RWPE1 (cell line): ENCODE results near the gene MUC5AC.

Experiments
- CTCF ChIA-PET: fragments of 350-600 bp; sonication (Branson Sonifier 250); formaldehyde crosslinking; extraction: SDS; loops from one replicate; lab custom pipeline; 2021; lab: Yijun Ruan, JAX
- POLR2A ChIA-PET: fragments of 400-600 bp; formaldehyde crosslinking; extraction: SDS; loops from one replicate; lab custom pipeline; 2020; ENCODE audit warnings: antibody characterized with exemption; ENCODE audit not compliant: low non-redundant PET; lab: Yijun Ruan, JAX
- DNase-seq: peaks from one replicate; pipeline ENCODE4 v3.0.0; 2012; ENCODE audit warnings: low spot score
- H3K27ac ChIP-seq: fragments of 450-650 bp; 2 replicates; pipeline ENCODE4 v1.5.1; 2017
- TF ChIP-seq, protein P1 (sequence below): fragments of 450-650 bp; conservative IDR thresholded peaks from 2 replicates; pipeline ENCODE4 v1.5.1; 2017; ENCODE audit warnings: low read depth, mild to moderate bottlenecking

The MUC5AC gene

GRCh38 chr11:1201395-1202153 lies 43.8 kb downstream of the MUC5AC start:
- DNase-seq, result no peak
- POLR2A ChIA-PET, result no interaction called here
- CTCF ChIA-PET, result interaction anchor here (1.0 kb wide), 1 partner anchor 41 kb away, joined by 3 read pairs; no protein-coding TSS in a partner anchor
- no peak overlapping the region for H3K27ac ChIP-seq
- TF ChIP-seq, protein P1, sequence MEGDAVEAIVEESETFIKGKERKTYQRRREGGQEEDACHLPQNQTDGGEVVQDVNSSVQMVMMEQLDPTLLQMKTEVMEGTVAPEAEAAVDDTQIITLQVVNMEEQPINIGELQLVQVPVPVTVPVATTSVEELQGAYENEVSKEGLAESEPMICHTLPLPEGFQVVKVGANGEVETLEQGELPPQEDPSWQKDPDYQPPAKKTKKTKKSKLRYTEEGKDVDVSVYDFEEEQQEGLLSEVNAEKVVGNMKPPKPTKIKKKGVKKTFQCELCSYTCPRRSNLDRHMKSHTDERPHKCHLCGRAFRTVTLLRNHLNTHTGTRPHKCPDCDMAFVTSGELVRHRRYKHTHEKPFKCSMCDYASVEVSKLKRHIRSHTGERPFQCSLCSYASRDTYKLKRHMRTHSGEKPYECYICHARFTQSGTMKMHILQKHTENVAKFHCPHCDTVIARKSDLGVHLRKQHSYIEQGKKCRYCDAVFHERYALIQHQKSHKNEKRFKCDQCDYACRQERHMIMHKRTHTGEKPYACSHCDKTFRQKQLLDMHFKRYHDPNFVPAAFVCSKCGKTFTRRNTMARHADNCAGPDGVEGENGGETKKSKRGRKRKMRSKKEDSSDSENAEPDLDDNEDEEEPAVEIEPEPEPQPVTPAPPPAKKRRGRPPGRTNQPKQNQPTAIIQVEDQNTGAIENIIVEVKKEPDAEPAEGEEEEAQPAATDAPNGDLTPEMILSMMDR, result no peak

GRCh38 chr11:1202154-1202775 lies 44.5 kb downstream of the MUC5AC start:
- no peak overlapping the region for H3K27ac ChIP-seq
- POLR2A ChIA-PET, result no interaction called here
- DNase-seq, result no peak
- CTCF ChIA-PET, result interaction anchor here (0.6 to 1.4 kb wide), 7 partner anchors 20 to 373 kb away, joined by 3 to 9 read pairs (median 3); partner anchors contain the start of gene MUC5B
- TF ChIP-seq, protein P1, result no peak

DNA sequence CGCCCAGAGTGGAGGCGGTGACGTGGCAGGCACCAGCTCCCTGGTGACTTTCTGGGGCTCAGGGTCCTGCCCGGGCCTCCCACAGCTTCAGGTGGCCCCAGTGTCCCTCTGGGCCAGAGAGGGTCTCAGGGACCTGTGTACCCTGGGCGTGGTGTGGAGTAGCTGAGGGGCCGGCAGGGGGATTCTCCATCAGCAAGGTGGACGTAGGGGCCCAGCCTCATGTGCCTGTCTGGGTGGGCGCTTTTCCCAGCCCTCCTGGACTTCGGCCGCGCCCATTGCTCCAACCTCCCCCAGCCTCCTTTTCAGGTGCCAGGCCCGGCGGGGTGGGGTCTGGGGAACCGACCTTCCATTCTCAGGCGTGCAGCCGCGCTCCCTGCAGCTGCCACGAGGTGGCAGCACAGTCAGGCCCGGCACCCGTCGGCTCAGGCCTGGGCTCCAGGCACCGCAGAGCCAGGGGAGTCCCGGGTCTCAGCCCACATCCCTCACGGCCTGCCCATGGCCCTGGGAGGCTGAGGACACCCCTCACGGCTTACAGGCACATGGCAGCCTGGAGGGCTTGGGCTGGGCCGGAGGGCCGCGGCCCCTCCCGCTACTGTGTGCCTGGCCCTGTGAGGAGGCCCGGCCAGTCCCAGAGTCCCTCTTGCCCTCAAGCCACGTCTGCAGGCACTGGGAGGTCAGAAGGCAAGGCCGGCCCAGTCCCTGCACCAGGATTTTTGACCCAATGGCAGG lies 45.2 kb downstream of the MUC5AC start:
- peak; percentile 73 for DNase-seq
- H3K27ac ChIP-seq, result no peak overlapping the region
- ChIA-PET POLR2A (no interaction called here), CTCF (interaction anchor here (0.6 to 1.4 kb wide), 10 partner anchors 11 to 491 kb away, joined by 3 to 9 read pairs (median 3); partner anchors contain the start of gene MUC5B)
- TF ChIP-seq, protein P1, result peak; percentile 95

GRCh38 chr11:1203505-1204271 lies 45.9 kb downstream of the MUC5AC start:
- TF ChIP-seq, protein P1, result no peak
- no peak for DNase-seq
- H3K27ac ChIP-seq, result no peak overlapping the region
- ChIA-PET POLR2A (no interaction called here), CTCF (interaction anchor here (0.6 to 1.4 kb wide), 7 partner anchors 10 to 733 kb away, joined by 3 to 9 read pairs (median 4); no protein-coding TSS in a partner anchor)

DNA sequence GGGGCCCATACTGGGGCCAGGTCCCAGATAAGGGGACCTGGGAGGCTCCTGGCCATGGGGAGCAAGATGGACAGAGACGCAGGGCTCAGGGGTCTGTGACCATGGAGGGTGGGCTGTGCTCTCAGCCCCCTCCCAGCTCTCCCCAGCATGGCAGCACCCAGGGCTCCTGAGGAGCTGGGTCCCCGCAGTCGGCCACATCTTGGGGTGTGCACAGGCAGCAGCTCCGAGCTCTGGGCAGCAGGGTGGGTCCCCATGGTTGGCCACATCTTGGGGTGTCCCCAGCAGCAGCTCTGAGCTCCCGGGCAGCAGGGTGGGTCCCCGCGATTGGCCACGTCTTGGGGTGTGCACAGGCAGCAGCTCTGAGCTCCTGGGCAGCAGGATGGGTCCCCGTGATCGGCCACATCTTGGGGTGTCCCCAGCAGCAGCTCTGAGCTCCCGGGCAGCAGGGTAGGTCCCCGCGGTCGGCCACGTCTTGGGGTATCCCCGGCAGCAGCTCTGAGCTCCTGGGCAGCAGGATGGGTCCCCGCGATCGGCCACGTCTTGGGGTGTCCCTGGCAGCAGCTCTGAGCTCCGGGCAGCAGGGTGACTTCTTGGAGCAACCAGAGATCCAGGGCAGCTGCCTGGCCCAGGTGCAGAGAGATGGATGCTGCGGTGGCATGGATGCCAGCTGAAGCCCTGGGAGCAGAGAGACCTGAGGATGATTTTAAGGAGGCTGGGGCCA lies 46.8 kb downstream of the MUC5AC start:
- H3K27ac ChIP-seq, result no peak overlapping the region
- ChIA-PET POLR2A (no interaction called here), CTCF (interaction anchor here (0.6 to 1.3 kb wide), 4 partner anchors 16 to 102 kb away, joined by 3 read pairs; no protein-coding TSS in a partner anchor)
- no peak for DNase-seq
- TF ChIP-seq, protein P1, result no peak
